HG03135 (cell line): ENCODE results near the gene VCAN.

Source experiments
- ATAC-seq: cut with Tn5 transposase; IDR thresholded peaks from one replicate; pipeline ENCODE4 v1.9.1; 2021; ENCODE audit warnings: mild to moderate bottlenecking, moderate library complexity; ENCODE audit not compliant: unreplicated experiment

VCAN gene

DNA sequence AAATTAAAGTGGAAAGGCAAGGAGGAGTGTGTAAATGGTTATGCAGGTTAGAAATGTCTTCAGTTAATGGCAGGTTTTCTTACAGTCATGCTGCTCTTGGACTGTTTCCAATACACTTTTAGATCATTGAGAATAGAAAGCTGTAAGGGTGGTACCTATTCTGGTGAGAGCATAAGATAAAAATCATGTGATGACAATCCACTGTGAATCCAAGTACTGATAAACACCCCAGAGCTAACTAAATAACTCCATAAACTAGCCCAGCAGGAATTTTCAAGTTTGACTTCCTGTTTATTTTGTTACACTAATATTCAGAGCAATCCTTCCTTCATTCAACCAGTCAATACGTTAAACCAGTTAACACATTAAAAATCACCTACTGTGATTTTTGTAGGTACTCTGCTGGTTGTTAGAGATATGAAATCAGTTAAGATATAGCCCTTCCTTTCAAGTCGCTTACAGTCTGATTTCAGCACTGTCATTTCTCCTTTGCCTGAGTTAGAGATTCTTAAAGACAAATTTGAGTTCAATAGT lies 22.6 kb downstream of the VCAN start:
- no peak for ATAC-seq

DNA sequence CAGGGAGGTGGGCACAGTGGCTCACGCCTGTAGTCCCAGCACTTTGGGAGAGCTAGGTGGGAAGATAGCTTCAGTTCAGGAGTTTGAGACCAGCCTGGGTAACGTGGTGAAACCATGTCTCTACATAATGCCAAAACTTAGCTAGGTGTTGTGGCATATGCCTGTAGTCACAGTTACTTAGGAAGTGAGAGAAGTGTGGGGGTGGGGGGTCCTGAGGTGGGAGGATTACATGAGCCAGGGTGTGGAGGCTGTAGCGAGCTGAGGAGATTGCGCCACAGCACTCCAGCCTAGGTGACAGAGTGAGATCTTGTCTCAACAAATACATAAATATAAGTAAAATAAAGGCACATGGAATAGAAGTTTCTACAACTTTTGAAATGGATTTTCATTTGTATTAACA lies 23.1 kb downstream of the VCAN start:
- ATAC-seq, result no peak

DNA sequence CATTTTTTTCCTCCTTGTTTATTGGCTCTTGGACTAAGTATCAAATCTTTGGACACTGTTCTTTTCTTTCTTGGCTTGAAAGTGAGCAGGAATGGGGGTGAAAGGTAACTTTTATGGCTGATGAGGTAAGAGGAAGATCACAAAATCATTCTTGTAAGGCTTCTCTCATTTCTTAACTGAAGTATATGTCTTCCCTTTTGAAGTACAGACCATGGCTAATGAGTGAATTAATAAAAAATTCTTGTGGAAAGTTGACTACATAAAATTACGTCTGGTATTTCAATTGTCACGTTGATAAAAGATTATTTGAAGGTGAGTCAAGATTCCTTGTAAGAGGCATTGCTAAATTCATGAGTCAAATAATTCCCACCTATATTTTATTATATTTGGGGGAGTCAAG lies 25.1 kb downstream of the VCAN start:
- ATAC-seq, result no peak

DNA sequence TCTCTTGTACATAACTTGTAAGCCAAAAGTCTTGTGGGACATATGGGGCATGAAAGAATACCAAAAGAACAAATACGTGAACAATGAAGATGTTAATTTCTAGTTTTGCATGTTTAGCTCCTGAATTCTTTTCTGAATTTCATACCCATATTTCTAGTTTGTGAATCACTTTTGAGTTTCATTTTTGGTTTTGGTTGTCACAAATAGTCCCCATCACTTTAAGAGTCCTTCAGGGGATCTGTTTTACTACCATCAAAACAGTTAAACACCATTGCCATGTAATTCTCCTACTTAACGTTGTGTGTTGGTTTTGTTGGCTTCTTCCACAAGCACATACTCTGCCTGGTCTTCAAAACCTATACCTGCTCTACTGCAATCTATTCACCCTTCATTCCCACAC lies 27.0 kb downstream of the VCAN start:
- no peak for ATAC-seq

DNA sequence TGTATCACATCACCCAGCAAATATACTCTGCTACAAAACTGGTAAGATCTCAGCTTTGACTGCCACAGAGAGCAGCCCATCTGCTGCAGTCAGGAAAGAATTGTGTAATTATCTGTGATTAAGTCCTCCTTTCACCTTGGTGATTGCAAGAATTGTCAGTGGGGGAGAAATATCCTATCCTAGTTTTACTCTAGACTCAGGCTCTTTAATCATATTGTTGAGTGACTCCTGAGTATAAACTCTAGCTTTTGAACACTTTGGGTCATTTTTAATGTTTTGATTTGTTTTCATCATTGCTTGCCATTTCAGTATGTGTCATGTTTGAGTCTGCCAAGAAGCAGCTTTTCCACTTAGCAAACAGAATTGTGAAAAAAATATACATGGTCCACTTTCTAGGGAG lies 32.1 kb downstream of the VCAN start:
- ATAC-seq, result no peak

DNA sequence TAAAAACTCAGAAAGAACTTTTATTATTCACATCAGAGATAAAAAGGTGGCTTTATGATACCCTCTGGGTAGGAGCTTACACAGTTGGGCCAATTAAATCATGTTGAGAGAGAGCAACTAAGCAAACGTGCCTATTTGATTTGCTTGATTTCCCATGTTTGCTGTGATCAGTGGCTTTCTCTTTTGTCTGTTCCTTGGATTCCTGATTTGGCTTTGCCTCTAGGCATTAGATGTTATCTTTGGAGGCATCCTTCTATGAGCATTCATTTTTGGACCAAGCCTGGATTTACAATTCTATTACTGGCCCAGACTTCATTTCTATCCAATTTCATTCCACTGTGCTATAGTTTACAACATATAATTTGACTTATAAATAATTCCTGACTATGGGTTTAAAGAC lies 35.9 kb downstream of the VCAN start:
- ATAC-seq, result no peak

DNA sequence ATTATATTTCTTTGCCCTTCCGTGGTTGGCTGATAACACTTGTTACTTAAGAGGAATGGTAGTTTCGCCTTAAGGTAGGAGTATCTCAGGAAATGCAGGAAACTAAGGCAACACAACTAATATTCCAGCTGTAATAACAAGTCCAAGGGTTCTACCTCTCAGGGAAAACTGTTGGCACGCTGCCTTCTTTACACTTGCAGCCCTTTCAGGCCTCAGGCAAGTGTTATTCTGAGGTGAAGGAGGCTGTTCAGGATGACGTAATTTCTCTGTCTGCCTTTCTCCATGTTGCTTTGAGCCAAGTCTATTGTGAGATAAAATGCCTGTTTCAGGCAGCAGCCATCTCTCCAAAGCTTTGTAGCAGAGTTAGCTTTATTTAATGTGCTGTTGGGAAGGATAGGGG lies 38.0 kb downstream of the VCAN start:
- no peak for ATAC-seq

DNA sequence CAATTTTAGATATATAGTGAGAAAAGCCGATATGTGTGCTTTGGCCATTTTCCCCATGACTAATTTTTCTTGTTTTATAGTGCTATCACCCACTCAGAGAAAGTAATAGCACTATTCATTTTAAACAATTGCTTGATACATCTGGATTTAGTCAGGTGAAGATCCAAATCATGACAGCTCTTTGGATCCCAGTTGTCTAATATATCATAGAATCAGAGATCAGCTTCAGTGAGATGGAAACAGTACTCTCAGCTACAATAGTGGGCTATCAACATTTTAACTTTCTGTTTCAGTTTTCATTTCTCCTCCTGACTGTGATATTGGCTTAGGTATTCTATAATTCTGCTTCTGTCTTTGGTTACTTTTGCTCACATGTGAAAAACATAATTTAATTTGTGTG lies 38.7 kb downstream of the VCAN start:
- peak; percentile 94 for ATAC-seq

DNA sequence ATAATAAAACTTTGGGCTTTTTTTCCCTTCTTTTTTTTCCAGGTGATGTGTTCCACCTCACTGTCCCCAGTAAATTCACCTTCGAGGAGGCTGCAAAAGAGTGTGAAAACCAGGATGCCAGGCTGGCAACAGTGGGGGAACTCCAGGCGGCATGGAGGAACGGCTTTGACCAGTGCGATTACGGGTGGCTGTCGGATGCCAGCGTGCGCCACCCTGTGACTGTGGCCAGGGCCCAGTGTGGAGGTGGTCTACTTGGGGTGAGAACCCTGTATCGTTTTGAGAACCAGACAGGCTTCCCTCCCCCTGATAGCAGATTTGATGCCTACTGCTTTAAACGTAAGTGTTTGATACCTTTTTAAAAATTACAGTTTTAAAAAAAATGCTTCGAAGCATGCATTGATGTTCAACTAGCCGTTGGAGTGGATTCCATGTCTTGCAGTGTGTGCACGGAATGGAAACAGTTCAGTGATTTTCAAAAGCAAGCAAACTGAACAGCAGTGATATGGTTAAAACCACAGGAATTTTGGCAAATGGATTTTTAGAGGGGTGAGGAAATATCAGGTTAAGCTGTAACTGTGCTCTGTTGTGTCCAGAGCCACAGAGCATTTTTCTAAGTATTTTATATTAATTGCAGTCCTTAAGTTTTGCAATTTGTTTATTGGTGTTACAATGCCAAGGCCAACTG lies 40.7 kb downstream of the VCAN start:
- no peak for ATAC-seq

DNA sequence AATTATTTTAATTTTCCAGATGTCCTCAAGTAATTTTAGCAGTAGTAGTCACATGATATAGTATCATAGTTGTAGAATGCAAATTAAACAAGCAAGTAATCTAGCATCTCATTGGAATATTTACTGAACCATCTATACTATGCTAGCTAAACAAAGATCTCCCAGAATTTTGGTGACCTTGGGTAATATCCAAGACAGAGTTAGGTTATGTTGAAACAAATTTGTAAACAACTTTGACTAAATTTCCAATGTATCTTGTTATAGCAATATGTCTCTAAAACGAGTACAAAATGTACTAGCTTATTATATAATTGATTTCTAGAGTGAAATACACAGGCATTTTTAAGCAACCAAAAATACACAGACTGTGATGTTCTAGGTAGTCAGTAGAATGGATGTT lies 41.5 kb downstream of the VCAN start:
- no peak for ATAC-seq

DNA sequence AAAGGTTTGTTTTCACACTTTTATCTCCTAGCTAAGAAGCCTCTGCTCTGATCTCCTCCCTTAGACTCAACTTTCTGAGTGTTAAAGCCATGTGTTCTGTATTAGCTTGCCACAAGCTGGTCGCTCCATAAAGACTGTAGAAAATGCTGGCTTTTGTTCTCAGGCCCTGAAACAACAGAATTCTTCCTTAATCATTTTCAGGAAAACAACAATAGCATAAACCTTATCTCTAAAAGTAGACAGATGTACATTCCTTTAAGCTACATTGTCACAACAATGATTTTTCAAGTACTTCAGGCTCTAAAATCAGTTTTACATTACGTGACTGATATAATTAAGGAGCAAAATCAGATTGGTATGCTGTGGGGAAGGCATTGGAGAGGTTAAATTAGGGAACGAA lies 41.9 kb downstream of the VCAN start:
- no peak for ATAC-seq

DNA sequence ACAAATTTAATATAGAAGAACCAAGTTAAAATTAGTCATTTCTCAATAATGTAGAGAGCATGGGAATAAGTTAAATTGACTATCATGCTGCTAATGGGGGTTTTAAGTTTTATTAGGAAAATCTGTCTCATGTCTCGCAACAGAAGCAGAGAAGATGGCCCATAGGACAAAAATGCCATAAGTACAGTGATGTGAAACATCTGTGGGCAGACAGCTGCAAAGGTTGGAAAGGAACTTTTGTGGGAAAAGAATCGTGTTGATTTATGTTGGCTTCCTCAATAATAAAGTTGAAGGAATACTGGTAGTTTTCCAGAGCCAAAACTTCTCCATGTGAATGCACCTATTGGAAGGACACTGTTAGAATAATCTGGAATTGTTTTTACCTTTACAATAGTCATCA lies 44.8 kb downstream of the VCAN start:
- no peak for ATAC-seq

DNA sequence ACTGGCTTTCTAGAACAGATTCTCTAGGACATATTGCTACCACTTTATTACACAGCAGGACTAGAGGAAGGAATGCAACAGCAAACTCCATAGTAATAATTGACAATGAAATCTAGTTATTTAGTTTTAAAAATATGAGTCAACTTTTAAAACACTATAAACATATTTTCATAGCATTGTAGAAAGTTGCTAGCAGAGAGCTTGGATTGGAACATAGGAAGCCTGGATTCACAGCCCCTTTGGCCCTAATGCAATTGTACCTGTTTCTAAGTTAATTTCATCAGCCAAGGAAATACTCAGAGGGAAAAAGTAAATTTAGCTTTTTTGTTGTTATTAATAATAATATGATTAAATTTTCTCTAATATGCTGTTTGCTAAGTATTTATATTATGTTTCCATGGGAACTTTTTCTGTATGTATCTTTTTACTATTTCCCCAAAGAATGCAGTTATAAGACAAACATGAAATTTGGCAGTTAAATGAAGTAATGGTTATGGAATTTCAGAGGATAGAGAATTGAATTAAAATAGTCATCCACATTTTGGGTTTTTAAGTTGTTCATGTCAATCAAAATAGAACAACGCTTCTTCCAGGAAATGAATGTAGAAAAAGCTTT lies 45.6 kb downstream of the VCAN start:
- no peak for ATAC-seq

DNA sequence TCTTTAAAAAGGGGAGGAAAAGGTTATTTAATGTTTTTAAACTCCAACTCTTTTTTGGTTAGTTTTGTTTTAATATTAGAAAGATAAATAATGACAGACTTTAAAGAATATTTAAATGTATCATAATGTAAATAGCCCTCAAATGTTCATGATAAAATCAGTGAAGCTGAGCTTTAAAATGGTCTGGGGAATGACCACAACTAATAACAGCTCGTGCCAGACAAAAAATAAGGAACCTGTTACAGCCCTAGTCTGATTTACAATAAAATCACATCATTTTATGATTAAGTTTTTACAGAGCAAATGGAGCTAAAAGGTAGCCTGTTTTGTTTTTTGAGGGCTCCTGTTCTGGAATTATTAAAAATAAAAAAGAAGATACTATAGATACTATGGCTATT lies 46.1 kb downstream of the VCAN start:
- no peak for ATAC-seq

DNA sequence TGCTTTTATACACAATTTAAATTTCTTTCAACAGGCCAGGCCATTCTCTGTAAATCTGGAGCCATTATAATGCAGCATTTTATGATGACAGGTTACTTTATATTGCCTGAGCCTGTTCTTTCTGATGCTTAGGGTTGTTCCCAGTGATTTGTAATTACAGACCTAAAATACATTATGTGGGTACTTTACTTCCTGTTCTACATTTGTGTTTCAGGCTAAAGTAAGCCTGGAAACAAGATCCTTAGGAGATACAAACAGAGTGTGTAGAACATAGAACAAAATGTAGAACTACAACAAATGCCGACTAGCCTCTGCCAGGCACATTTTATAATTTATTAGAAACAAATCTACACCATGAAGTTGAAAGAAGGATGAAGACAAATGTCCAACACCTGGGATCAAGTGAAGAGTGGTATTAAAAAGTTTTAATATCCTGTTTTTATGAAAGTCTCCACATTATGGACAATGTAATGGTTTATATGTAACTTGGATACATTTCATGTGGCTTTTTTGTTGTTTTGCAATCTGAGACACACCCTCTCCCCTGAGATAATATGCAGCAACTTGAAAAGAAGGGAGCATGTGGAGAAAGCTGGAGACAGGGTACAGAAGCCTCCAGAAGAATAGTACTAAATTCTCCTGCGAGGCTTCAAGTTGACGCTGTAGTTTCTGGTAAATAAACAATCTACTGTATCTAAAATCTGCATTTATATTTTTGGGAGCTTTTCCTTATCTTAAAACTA lies 46.9 kb downstream of the VCAN start:
- ATAC-seq, result no peak

DNA sequence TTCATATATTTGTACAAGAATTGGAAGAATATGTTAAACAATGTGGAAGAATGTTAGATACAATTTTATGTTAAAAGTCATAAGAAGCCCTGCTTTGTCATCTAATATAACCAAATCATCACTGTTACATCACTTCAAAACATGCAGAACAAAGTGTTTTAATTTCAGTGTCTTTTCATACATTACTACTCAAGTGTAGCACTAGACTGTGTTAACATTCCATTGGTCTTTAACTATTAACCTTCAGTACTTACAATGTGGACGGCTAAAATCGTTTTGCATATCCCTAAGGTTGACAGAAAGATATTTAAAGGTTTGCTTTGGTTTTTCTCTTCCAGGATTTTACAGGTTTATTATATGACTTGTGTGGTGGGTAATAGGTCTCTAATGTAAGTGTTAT lies 50.9 kb downstream of the VCAN start:
- ATAC-seq, result no peak

DNA sequence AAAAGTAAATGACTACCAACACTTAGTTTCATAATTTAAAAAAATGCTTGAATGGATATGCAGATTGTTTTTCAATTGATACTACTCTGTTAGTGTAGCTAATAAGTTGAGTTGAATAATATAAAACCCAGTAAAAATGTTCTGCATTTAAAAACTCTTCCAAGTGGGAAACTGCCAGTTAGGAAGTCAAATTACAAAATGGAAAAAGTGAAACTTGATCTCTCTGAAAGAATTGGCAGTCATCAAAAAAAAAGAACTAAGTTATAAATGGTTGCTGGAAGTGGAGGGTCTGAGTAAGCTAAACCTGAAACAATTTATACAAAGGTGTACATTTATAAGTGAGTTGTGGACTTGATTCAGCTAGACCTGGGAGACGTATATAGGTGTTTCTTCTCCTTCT lies 52.4 kb downstream of the VCAN start:
- ATAC-seq, result no peak

DNA sequence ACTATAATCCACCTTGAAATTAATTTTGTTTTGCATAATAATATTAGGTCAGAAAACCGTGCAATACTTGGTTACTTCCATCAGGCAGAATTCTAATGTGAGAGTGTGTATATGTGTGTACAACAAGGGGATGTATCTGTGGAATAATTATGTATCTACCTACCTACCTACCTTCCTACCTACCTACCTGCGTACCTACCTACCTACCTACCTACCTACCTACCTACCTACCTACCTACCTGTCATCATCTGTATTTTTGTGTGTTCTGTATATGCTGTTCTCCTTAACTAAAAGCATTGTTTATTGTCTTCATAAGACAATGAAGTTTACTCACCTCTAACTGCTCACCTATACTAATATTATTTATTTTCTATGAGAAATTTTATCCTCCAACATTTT lies 52.8 kb downstream of the VCAN start:
- no peak for ATAC-seq

DNA sequence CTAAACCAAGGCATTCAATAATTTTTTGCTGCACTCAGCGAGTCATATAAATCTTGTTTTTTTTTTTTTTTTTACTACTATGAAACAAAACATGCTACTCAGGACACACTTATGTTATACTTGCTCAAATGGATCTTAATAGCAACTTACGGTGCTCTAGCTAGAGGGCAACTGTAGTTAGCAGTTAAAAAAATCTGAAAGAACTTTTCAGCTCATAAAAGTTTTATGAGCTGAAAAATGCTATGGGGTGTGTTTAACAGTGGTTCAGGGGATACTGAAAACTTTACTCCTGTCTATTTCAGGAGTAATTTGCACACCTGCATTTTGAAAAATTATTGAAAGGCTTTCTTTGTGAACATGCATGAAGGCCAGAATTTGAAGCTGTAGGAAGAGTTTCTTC lies 53.4 kb downstream of the VCAN start:
- no peak for ATAC-seq

DNA sequence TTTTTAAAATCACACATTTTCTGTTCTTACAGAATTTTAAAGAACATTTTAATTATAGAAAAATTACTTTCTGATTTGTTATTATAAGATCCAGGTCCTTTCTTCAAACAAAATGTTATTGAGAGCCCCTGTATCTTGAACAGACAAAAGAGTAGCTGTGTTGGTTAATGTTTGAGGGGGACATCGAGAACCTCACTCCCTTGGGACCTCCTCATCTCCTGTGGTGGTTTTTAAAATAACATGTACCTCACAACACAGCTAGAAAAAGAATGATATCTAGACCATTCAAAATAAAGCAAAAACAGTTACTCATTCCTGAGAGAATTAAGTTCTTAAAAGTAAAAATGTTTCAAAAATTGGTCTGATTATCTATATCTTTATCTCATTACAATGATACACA lies 54.7 kb downstream of the VCAN start:
- no peak for ATAC-seq

DNA sequence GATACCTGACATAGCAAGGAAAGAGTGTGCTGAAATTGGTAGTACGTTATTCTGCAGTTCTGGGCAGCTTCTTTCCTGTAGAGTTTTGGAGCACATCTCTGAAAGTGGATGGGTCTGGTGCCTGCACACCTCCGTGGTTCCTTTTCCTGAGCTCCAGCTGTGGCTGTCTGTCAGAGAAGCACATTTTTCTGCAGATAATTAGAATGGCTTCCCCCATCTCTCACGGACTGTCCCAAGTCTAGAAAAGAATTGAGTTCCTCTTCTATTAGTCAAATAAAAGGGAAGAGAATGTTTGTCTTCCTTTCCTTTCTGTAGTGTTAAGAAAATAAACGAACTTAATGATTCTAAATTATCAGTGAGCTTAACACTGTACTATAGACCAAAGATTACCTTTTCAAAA lies 55.7 kb downstream of the VCAN start:
- no peak for ATAC-seq

DNA sequence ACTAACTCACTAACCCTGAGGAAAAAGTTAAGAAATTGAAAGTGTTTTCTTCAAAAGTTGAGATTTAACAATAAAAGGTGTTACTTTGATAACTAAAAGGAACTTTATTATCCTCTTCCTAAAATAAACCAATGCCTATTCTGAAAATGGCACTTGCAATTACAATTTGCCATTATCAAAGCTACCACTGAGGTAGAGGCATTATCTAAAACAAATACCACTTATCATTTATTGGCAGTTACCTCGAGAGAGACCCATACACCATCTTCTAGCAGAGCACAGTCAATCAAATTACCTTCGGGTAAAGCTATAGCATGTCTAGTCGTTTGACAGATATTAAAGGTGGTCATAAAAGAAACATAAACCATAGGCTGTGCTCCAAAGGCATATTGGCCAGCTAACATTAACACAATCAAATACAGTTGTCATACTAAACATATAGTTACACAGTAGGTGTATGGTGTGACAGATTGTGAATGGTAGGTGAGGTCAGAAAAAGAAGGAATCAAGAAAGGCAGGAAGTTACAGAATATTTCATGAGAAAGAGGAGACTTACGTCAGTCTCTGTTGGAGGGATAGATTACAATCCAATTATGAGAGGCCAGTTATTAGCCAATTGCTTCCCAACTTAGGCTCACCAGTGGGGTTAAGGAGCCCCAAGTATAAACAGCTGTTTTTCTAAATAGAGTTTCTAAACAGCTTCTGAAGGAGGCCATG lies 56.3 kb downstream of the VCAN start:
- ATAC-seq, result no peak
